ENCODE measurements around the gene SLC37A1.

Gene SLC37A1

DNA sequence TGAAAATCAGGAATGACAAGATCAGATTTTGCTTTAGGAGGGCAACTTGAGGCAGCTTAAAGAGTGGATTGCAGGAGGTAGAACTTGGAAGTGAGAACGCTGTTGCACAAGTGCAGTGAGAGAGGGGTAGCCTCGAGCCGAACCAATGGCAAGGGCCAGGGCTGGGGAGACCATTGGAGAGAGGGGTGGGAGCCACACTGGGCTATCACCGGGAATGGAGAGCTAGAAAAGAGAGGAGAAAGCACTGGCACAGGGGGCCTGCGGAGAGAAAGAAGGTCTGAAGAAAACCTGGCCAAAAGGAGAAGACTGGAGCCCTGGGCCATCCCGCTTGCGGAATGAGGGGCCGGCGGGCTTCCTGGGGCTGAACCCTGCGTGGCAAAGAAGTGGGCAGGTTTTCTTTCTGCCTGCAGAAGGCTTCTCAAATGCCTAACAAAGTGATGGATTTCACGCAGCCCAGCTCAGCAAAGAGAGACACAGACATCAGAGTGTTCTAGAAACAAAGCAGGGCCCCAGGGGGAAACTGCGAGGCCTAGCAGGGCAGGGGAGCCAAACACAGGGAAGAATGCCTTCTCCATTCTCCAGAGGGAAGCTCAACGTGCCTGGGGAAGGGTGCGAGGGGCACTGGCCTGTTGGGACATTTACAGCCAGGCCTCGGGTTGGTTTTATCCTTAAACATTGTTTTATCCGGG is 1.2 kb upstream of the SLC37A1 start:
- no peak for TF ChIP-seq POLR2AphosphoS5 (IDR thresholded peaks at IDR 0.05; ENCODE audit: low read depth, low read length)
- no peak for TF ChIP-seq SIN3A (IDR thresholded peaks at IDR 0.05; ENCODE audit: borderline replicate concordance, insufficient read depth, low read length)
- TF ChIP-seq REST (IDR thresholded peaks at IDR 0.05; ENCODE audit: insufficient read depth in 1 of 2, low read depth in 2 of 2, low read length in 2 of 2), result no peak
- TF ChIP-seq FOXP2 (optimal IDR thresholded peaks at IDR 0.05; ENCODE audit: borderline replicate concordance, extremely low read depth, extremely low read length, insufficient read depth), result no peak
- TF ChIP-seq TAF1 (IDR thresholded peaks at IDR 0.05; ENCODE audit: borderline replicate concordance, insufficient read depth, low read length), result no peak

- TF ChIP-seq SIN3A (IDR thresholded peaks at IDR 0.05; ENCODE audit: borderline replicate concordance, insufficient read depth, low read length) (no peak), FOXP2 (optimal IDR thresholded peaks at IDR 0.05; ENCODE audit: borderline replicate concordance, extremely low read depth, extremely low read length, insufficient read depth) (no peak), POLR2AphosphoS5 (IDR thresholded peaks at IDR 0.05; ENCODE audit: low read depth, low read length) (no peak), TAF1 (IDR thresholded peaks at IDR 0.05; ENCODE audit: borderline replicate concordance, insufficient read depth, low read length) (no peak), REST (IDR thresholded peaks at IDR 0.05; ENCODE audit: insufficient read depth in 1 of 2, low read depth in 2 of 2, low read length in 2 of 2) (no peak)
Observed at GRCh38 chr21:42513985-42514882, 582 bp downstream of the SLC37A1 start.

GRCh38 chr21:42514883-42515228 is 1.2 kb downstream of the SLC37A1 start:
- TF ChIP-seq TAF1 (IDR thresholded peaks at IDR 0.05; ENCODE audit: borderline replicate concordance, insufficient read depth, low read length) (no peak), SIN3A (IDR thresholded peaks at IDR 0.05; ENCODE audit: borderline replicate concordance, insufficient read depth, low read length) (no peak), POLR2AphosphoS5 (IDR thresholded peaks at IDR 0.05; ENCODE audit: low read depth, low read length) (no peak), REST (IDR thresholded peaks at IDR 0.05; ENCODE audit: insufficient read depth in 1 of 2, low read depth in 2 of 2, low read length in 2 of 2) (no peak), FOXP2 (optimal IDR thresholded peaks at IDR 0.05; ENCODE audit: borderline replicate concordance, extremely low read depth, extremely low read length, insufficient read depth) (no peak)

- TF ChIP-seq REST (IDR thresholded peaks at IDR 0.05; ENCODE audit: insufficient read depth in 1 of 2, low read depth in 2 of 2, low read length in 2 of 2) (no peak), SIN3A (IDR thresholded peaks at IDR 0.05; ENCODE audit: borderline replicate concordance, insufficient read depth, low read length) (no peak), FOXP2 (optimal IDR thresholded peaks at IDR 0.05; ENCODE audit: borderline replicate concordance, extremely low read depth, extremely low read length, insufficient read depth) (no peak), POLR2AphosphoS5 (IDR thresholded peaks at IDR 0.05; ENCODE audit: low read depth, low read length) (no peak)
Observed at GRCh38 chr21:42515708-42516502, 2.3 kb downstream of the SLC37A1 start.
